Mammary epithelial cell (primary cell): Measurements from ENCODE around the gene CDKN1C.

Source experiments
- CTCF ChIP-seq, 2 donors: IDR thresholded peaks in 1 of 2; conservative IDR thresholded peaks in 1 of 2; 2 replicates each; pipeline ENCODE4 v1.5.1; 2011 to 2012; ENCODE audit warnings: inconsistent platforms in 2 of 2, low read length in 2 of 2, mild to moderate bottlenecking in 2 of 2, control low read depth in 1 of 2, low read depth in 1 of 2; ENCODE audit not compliant: insufficient read depth in 1 of 2; ENCODE audit errors: extremely low read depth in 1 of 2
- EZH2 ChIP-seq: IDR thresholded peaks from 2 replicates; pipeline ENCODE4 v1.6.1; 2012; ENCODE audit warnings: low read length, inconsistent platforms, borderline replicate concordance

DNA sequence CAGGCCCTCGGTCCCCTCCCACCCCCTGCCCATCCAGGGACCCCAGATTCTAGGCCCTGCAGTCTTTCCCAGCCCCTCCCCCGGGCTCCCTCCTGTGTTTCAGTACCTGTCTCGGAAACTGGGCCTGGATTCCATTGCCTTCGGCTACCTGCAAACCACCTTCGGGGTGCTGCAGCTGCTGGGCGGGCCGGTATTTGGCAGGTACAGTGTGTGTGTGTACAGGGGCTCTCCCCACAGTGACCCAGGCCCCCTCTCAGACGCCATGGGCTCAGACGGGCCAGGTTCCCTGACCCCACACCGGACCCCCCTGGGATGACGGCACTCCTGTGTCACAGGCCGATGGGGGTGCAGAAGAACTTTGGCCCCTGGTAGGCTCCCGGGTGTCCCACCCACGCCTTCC lies 22.6 kb upstream of the CDKN1C start:
- no peak for TF ChIP-seq CTCF (conservative IDR thresholded peaks at IDR 0.05 in 1 of 2, IDR thresholded peaks at IDR 0.05 in 1 of 2; ENCODE audit: extremely low read depth in 1 of 2, insufficient read depth in 1 of 2, low read depth in 1 of 2, low read length in 2 of 2)
- TF ChIP-seq EZH2, result no peak
